IPS DF 19.7 (cell line): Measurements from ENCODE around the gene CARMIL3.

Experiments
- DNase-seq: peaks from one replicate; pipeline ENCODE4 v3.0.0-alpha.2; 2013; ENCODE audit warnings: low read depth, low spot score

The CARMIL3 gene

DNA sequence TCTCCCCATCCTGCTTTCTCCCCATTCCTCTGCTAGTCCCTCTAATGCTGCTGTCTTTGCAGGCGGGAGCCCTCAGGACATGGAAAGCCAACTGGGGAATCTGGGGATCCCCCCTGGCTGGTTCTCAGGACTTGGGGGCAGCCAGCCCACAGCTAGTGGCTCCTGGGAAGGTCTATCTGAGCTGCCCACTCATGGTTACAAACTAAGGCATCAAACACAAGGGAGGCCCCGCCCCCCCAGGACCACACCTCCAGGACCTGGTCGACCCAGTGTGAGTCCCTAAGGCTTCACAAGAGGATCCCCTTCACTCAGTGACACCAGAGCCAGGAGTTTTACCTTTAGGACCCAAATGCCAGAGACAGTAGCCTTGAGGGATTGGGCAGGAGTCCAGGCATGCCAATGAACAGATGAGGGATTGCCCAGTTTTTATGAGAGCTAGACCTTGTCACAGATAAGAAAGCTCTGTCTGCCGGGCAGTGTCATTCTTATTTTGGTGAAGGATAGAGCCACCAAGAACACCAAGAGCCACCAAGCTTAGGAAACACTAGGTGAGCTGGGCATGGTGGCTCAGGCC is 11.5 kb downstream of the CARMIL3 start:
- DNase-seq: no peak

DNA sequence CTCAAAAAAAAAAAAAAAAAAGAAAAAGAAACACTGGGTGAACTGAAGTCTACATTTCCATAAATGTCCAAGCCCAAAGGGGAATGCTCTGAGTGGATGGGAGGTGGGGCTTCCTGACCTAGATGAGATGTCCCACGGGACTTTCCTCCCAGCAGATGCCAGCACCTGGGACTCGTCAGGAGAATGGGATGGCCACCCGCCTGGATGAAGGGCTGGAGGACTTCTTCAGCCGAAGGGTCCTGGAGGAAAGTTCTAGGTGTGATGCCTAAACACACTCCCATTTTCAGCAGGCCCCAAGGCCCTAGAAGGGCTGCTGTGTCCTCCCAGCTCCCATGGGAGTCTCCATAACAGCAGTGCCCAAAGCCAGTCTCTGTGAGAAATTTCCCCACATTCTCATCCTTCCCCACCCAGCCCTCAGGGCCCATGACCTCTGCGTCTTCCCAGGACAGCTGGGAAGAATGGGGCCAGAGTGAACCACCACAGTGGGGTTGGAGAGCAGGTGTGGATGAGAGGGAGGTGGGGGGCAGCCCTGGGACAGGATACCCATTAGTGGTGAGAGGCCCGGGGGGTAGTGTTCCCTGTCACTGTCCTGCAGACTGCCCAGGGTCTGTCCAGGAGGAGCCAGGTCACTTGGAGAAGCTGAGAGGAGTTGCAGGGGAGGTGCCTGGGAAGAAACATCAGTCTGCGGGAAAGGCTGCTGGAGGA is 12.4 kb downstream of the CARMIL3 start:
- DNase-seq: no peak

DNA sequence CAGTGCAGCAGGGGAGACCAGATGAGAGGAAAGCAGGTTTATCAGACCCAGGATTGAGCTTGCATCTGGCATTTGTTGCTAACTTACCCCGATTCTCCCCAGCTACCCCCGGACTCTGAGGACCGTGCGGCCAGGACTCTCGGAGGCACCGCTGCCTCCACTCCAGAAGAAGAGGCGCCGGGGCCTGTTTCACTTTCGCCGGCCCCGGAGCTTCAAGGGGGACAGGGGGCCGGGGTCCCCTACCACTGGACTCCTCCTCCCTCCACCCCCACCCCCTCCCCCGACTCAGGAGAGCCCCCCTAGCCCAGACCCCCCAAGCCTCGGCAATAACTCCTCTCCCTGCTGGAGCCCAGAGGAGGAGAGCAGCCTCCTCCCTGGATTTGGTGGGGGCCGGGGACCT is 13.0 kb downstream of the CARMIL3 start:
- DNase-seq: no peak

DNA sequence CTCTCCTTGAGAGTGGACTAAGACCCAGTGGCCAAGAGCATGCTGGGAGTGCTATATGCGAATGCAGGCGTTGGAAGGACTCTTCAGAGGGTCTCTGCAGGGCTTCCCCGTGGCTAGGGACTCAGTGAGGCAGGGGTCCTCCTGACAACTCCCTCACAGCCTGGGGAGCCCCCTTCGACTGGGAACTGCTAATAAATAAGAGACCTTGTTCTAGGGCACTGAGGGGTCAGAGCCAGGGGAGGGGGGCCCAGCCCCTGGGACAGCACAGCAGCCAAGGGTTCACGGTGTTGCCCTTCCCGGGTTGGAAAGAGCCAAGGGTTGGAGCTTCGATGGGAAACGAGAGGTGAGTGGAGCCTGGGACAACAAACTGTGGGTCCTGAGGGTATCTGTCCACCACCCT is 13.6 kb downstream of the CARMIL3 start:
- no peak for DNase-seq

DNA sequence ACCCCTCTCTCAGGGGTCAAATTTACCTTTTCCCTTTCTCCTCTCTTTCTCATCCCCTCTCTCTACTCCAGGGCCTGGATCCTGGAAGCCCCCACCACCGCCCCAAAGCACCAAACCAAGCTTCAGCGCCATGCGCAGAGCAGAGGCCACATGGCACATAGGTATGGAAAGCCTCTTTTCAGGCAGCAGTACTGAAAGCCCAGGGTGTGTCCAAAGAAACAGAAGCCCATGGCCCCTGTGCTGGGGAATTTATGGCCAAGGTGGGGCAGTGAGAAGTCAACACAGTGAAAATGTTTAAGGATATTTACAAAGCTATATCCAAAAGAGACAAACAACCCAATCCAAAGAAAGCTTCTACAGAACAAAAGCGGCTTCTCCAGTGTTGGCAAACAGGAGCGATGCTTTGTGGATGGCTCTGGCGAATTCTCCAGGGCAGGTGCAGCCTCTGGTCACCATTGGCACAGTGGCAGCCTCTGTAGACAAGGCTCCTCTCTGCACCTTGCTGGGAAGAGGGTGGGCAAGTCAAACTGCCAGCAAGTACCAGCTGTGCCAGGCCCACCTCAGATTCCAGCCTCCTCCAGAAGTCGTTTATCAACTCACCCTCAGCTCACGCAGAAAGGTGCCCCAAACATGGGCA is 14.8 kb downstream of the CARMIL3 start:
- DNase-seq: no peak

DNA sequence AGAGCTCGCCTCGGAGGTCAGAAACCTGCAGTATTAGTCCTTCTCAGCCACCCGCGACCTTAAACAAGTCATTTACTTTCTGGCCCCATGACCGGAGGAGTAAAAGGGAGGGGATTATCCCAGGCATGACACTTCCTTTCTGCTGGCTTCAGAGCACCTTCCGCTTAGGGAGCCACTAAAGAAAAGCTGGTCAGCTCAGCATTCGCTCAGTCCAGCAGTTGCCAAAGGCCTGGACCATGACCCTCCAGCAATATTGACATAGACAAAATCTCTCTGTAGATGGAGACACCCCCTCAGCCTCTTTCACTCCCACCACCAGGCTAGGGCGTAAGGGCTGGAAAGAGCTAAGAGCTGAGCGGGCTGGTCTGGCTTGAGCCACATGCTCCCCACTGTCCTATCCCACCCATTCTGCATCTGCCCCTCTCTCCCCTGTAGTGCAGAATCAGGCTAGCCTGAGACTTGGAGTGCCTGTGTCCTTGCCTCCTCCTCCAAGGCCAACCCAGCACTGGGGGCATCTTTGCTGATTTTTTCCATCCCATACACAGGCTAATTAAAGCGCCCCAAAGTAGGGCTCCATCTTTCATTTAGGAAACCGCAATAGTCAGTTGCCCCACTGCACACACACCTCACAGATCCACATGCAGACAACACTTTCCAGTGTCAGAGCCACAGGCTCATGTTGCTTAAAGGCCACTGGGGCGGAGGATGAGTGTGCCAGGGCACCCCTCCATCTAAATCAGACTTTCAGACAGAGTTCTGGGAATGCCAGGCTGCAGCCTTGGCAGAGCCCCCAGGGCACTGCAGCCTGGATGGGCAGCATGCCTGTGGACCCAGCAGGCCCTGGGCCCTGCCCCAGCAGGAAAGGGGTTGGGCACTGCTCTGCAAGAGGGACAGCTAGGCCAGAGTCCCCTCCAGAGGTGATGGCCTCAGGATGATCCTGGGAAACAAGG is 15.6 kb downstream of the CARMIL3 start:
- DNase-seq: no peak

DNA sequence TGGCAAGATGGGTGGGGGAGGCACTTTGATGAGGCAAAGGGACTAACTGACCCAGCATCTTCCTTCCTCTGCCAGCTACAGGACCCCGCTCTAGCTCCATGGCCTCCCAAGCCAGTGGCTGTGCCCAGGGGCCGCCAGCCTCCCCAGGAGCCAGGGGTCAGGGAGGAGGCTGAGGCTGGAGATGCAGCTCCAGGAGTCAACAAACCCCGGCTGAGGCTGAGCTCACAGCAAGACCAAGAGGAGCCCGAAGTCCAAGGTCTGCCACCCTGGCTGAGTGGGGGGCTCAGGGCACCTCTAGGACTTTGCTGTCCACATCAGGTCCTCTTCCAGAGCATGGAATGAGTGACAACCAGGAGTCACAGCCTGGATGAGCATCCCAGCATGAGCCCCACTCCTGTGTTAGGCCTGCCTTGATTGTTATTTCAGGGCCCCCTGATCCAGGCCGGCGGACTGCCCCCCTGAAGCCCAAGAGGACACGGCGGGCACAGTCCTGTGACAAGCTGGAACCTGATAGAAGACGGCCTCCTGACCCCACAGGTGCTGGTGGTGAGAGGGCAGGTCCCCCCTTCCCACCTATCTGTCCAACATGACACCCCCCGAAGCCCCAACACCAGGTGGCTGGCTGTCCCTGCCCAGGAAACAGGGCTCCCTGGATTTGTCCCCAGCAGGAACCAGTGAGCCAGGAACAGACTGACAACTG is 17.1 kb downstream of the CARMIL3 start:
- DNase-seq: no peak

DNA sequence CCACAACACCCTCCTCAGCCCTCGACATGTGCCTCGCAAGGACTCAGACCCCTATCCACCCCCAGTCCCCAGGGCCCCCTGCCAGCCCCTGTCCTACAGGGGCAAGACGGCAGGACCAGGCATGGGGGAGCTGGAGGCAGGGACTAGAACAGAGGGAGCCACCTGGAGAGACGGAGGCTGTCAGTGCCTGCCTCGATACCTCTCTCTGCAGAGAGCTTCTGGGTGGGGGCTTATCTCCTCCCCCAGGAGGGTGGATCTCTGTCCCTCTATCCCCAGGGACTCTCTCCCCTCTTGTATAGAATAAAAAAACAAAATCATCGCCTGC is 17.6 kb downstream of the CARMIL3 start:
- no peak for DNase-seq

DNA sequence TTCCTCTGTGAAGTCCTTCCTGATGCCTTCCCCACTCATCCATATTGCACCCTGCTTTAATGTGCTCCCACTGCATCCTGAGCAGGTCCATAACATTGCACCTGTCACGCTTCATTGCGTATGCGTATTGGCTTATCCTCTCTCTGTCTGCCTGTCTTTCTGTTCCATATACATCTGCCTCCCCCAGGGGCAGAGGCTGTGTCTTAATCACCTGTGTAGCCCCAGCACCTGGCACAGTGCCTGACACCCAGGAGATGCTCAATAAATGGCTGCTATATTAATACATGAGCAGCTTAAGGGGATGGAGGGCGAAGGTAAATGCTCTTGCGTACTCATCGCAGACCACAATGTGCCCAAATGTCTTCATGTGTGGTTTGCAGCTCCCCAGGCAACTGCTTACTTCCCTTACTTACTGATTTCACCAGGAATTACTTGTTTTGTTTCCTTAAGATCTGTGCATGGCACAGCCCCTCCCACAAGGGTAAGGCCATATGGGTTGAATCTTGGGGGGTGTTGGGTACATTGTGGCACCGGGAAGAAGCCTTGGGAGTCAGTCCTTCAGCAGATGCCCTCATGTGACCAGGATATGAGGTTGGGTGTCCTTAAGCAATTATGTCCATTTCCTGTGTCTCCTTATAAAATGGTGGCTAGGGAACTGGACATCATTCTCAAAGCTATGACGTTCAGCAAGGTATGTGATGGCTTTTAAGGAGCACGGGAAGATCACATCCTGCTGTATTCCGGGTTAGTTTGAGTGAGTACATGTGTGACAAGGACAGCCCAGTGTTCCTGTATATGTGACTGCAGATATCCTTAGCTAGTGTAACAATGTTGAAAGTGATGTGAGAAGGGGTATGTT is 18.7 kb downstream of the CARMIL3 start:
- DNase-seq: no peak

DNA sequence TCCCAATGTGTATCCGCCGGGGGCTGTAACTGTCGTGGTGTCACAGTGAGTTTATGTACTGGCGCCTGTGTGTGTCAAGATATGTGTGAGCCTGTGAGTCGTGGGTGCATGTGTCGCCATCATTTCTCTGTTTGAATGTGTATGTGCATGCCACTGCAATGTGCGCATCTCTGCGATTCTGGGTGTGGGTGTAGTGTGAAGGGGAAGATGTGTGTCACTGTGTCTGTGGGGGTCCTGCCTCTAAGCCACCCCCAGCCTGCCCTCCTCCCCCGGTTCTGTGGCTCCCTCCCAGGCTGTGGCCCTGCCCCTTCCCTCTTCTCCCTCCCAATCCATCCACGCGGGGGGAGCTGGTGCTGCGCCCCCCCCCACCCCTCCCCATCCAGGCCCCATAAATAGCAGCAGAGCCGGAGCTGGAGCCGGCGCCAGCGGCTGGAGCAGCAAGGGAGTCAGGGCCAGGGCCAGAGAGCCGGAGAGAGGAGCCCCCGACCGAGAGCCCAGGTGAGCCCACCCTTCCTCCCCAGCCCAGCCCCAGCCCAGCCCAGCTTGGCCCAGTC is 19.4 kb downstream of the CARMIL3 start, which contains the start of gene CPNE6:
TSS of gene CPNE6 (plus strand) at position 419 of the 554 bp plus-strand sequence. CDS start 1,375 bp downstream, outside the sequence.
- no peak for DNase-seq

DNA sequence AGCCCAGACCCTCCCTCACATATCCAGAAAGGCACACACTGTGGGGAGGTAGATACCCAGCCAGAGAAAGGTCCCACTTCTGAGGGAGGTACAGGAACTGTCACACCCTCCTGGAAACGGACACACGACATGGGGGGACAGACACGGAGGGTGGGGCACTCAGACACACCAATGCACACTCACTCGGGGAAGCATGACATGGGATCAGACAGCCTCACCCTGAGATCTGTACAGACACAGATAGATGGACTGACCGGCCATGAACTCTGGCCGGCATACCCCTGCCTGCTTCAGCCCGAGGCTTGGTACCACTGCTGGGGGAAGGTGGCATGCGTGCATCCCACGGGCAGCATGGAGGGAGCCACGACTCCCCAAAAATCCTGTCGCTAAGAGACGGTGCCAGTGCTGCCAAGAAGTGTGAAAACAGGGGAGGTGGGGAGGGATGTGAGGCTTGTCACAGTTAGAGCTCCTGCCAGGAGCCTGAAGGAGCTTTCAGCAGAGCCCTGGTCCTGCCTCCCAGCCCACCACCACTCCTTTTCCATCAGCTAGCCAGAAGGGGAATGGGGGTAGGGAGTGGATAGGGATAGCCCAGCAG is 20.1 kb downstream of the CARMIL3 start:
- DNase-seq: no peak

DNA sequence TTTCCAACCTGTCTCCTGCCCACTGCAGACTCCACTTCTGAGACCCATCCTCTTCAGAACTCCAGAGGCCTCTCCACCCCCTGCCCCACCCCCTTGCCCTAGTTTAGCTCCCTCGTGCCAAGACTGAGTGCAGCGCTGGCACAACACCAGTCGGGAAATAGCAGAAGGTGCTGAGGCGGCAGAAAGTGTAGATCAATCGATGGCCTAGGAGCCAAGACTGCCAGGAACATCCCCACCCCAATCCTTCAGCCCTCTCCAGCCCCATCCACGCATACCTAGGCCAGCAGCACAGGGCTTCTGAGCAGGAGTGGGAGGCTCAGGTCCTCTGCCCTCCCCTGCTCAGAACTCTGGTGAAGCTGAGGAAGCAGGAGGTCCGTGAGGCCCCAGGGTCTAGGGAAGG is 20.6 kb downstream of the CARMIL3 start:
- no peak for DNase-seq

DNA sequence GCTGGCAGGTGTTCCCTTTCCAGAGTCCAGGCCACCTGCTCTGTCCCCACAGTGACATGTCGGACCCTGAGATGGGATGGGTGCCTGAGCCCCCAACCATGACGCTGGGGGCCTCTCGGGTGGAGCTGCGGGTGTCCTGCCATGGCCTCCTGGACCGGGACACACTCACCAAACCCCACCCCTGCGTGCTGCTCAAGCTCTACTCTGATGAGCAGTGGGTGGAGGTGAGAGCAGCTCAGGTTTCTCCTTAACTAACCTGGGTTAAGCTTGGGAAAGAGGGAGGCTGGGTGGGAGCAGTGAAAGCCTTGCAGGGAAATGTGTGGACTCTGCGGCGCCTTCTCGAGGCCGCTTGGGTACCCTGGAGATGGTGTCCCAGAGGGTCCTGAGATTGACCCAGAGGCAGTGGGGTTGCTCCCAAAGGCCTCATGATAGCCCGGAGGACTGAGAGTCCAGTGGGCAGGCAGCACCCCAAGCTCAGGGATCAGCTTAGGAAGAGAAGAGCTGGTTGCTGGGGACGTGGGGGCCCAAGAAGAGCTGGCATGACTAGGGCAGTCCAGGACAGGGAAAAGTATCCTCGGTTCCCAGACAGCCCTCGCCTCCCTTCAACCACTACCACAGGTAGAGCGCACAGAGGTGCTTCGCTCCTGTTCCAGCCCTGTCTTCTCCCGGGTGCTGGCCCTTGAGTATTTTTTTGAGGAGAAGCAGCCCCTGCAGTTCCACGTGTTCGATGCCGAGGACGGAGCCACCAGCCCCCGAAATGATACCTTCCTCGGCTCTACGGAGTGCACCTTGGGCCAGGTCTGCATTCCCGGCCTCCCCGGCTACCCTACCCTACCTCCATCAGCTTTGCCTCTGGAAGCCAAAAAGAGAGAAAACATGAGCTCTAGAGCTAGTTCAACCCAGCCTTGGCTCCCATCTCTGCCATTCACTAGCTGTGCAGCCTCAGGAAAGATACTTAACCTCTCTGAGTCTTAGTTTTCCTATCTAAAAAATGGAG is 21.4 kb downstream of the CARMIL3 start:
- no peak for DNase-seq

DNA sequence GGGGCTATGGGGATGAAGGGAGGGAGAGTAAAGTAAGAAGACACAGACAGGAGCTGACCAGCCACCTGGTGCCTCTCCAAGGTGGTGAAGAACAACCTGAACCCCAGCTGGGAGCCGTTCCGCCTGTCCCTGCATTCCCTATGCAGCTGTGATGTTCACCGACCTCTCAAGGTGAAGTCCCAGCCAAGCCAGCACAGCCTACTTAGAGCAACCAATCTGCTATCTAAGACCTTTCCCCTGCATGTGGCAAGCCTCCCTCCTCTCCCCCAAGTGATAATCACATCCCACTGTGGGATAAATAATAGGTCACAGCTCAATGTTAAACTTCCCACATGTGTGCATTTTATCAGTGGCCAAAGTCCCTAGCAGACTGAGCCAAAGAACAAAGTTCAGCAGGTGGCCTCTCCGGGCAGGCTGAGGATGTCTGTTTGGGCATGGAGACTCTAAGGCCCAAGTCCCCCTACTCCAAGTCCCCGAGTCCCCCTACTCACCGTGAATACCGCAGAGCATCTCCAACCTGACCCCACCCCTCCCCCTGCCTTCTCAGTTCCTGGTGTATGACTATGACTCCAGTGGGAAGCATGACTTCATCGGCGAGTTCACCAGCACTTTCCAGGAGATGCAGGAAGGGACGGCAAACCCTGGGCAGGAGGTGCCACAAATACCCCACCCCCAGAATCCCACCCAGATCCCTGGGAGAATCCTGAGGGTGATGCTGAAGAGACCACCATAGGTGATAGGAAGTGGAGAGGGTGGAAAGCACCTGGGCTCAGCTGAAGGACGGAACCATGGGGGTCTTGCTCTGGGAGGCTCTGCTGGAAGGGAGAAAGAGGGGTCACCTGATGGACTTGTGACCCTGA is 23.0 kb downstream of the CARMIL3 start:
- no peak for DNase-seq

DNA sequence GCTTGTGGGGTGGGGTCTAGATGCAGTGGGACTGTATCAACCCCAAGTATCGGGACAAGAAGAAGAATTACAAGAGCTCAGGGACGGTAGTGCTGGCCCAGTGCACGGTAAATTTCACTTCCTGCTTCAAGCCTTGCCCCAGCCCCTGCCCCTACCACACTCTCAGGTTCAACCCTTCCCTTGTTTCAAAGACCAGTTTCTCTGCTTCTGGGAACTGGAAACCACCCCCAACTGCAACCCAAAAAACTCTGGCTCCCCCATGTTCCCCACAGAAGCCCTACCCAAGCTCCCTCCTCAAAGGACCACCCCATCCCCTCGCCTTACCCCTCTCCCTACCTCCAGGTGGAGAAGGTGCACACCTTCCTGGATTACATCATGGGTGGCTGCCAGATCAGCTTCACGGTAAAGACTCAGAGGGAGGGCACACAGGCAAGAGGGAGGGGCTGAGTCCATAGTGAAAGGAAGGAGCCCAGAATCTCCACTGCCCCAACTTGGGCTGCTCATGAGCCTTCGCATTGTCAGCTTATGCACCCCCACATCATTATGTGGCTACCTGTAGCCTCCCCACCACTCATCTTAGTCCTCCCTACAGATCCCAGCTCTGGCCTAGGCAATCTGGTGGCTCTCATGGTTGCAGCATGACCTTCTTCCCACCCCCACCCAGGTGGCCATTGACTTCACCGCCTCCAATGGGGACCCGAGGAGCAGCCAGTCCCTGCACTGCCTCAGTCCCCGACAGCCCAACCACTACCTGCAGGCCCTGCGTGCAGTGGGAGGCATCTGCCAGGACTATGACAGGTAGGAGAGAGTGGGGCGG is 23.9 kb downstream of the CARMIL3 start:
- DNase-seq: no peak

DNA sequence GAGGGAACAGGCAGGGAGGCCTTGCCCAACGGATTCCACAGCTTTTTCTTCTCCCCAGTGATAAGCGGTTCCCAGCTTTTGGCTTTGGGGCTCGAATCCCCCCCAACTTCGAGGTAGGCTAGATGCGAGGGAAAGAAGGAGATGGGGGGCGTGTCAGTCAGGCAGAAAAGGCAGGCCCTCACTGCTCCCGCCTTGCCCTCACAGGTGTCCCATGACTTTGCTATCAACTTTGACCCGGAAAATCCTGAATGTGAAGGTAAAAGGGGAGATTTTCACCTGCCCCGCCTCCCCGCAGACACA is 24.4 kb downstream of the CARMIL3 start:
- DNase-seq: no peak

DNA sequence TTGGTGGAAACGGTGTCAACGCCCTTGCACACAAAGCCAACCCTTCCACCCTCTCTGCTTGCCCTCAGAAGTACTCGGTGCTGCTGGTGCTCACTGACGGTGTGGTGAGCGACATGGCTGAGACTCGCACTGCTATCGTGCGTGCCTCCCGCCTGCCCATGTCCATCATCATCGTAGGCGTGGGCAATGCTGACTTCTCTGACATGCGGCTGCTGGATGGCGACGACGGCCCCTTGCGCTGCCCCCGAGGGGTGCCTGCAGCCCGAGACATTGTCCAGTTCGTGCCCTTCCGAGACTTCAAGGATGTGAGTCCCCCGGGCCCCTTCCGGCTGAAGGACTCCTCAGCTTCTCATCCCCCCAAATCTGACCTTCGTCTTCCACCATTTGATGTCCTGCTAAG is 25.3 kb downstream of the CARMIL3 start:
- DNase-seq: no peak
